Neuronal stem cell (in vitro differentiated cells): Measurements from ENCODE around the gene NAT9.
A peak's percentile ranks its signal among the peaks of the same experiment; 100 is the strongest.

Source experiments
- DNase-seq: peaks from one replicate; pipeline ENCODE4 v3.0.0-alpha.2; 2013; ENCODE audit warnings: low spot score
- H2AFZ ChIP-seq: one replicate; pipeline ENCODE4 v1.6.1; 2013; ENCODE audit warnings: mild to moderate bottlenecking, low read length, inconsistent platforms
- H2AK5ac ChIP-seq: 2 replicates; pipeline ENCODE4 v1.6.1; 2013; ENCODE audit warnings: low read depth, mild to moderate bottlenecking, inconsistent platforms, low read length, moderate library complexity, mixed read lengths
- H2BK120ac ChIP-seq: 2 replicates; pipeline ENCODE4 v1.6.1; 2013; ENCODE audit warnings: low read depth, mild to moderate bottlenecking, inconsistent platforms, low read length, moderate library complexity, mixed read lengths
- H2BK12ac ChIP-seq: one replicate; pipeline ENCODE4 v1.6.1; 2013; ENCODE audit warnings: low read length, inconsistent platforms
- H2BK15ac ChIP-seq: 2 replicates; pipeline ENCODE4 v1.6.1; 2013; ENCODE audit warnings: mild to moderate bottlenecking, low read length, inconsistent platforms, mixed read lengths
- H2BK5ac ChIP-seq: one replicate; pipeline ENCODE4 v1.6.1; 2013; ENCODE audit warnings: inconsistent platforms, mild to moderate bottlenecking, low read length, moderate library complexity
- H3K14ac ChIP-seq: one replicate; pipeline ENCODE4 v1.6.1; 2013; ENCODE audit warnings: low read length, inconsistent platforms
- H3K18ac ChIP-seq: 2 replicates; pipeline ENCODE4 v1.6.1; 2013; ENCODE audit warnings: low read length, inconsistent platforms
- H3K23ac ChIP-seq: 2 replicates; pipeline ENCODE4 v1.6.1; 2013; ENCODE audit warnings: low read depth, mild to moderate bottlenecking, mixed read lengths, low read length, inconsistent platforms; ENCODE audit not compliant: poor library complexity
- H3K27ac ChIP-seq: replicated peaks from 3 replicates; pipeline ENCODE4 v1.5.1; 2013; ENCODE audit warnings: low read length, inconsistent platforms
- H3K27me3 ChIP-seq, 3 experiments: 2 replicates each; pipeline ENCODE4 v1.6.1; 2013; ENCODE audit warnings: low read length in 3 of 3, mild to moderate bottlenecking in 2 of 3, inconsistent platforms in 1 of 3, low read depth in 1 of 3, mixed read lengths in 1 of 3, moderate library complexity in 1 of 3; ENCODE audit not compliant: control insufficient read depth in 3 of 3, insufficient read depth in 3 of 3
- H3K36me3 ChIP-seq, 2 donors: replicated peaks in 1 of 2; 2 replicates each; pipeline ENCODE4 v1.6.1; 2013; ENCODE audit warnings: low read length in 2 of 2; ENCODE audit not compliant: control insufficient read depth in 2 of 2, insufficient read depth in 2 of 2
- H3K4ac ChIP-seq: 2 replicates; pipeline ENCODE4 v1.6.1; 2013; ENCODE audit warnings: inconsistent platforms, mild to moderate bottlenecking, low read length, moderate library complexity
- H3K4me1 ChIP-seq, 2 donors: 1 replicate in 1 of 2; 2 replicates in 1 of 2; pipeline ENCODE4 v1.6.1; 2013; ENCODE audit warnings: low read length in 2 of 2, low read depth in 1 of 2; ENCODE audit not compliant: control insufficient read depth in 2 of 2, insufficient read depth in 1 of 2
- H3K4me2 ChIP-seq: one replicate; pipeline ENCODE4 v1.6.1; 2013; ENCODE audit warnings: mild to moderate bottlenecking, low read length, inconsistent platforms; ENCODE audit not compliant: insufficient read depth, poor library complexity, severe bottlenecking
- H3K4me3 ChIP-seq, 2 donors: 2 replicates each; pipeline ENCODE4 v1.5.1; 2013; ENCODE audit warnings: low read length in 2 of 2, mild to moderate bottlenecking in 2 of 2, inconsistent platforms in 1 of 2, moderate library complexity in 1 of 2
- H3K79me1 ChIP-seq: one replicate; pipeline ENCODE4 v1.6.1; 2013; ENCODE audit warnings: low read depth, mild to moderate bottlenecking, inconsistent platforms, low read length, moderate library complexity
- H3K9ac ChIP-seq: one replicate; pipeline ENCODE4 v1.6.1; 2013; ENCODE audit warnings: mild to moderate bottlenecking, low read depth, low read length, inconsistent platforms; ENCODE audit not compliant: poor library complexity
- H3K9me3 ChIP-seq, 2 donors: replicated peaks in 1 of 2; 2 replicates each; pipeline versions ENCODE3 to v1.6.1; 2013; ENCODE audit warnings: low read length in 2 of 2, mild to moderate bottlenecking in 2 of 2, inconsistent platforms in 1 of 2, low read depth in 1 of 2, mixed read lengths in 1 of 2, moderate library complexity in 1 of 2; ENCODE audit not compliant: control insufficient read depth in 2 of 2, insufficient read depth in 1 of 2
- H4K8ac ChIP-seq: one replicate; pipeline ENCODE4 v1.6.1; 2013; ENCODE audit warnings: low read depth, mild to moderate bottlenecking, inconsistent platforms, low read length, moderate library complexity
- H4K91ac ChIP-seq: one replicate; pipeline ENCODE4 v1.6.1; 2013; ENCODE audit warnings: low read length, low read depth, mild to moderate bottlenecking, inconsistent platforms; ENCODE audit not compliant: poor library complexity
- WGBS, 2 donors: extraction: QIAGEN DNeasy Blood & Tissue Kit; methylation state at CpG; one replicate each; pipeline ENCODE4 v1.1.7; 2013; ENCODE audit warnings: missing lambda C conversion rate in 2 of 2, mixed read lengths in 1 of 2; ENCODE audit not compliant: insufficient read length in 2 of 2, insufficient replicate concordance in 1 of 2; ENCODE audit errors: extremely low coverage in 2 of 2; 5-methylcytosine and 5-hydroxymethylcytosine counted together

NAT9 gene

DNA sequence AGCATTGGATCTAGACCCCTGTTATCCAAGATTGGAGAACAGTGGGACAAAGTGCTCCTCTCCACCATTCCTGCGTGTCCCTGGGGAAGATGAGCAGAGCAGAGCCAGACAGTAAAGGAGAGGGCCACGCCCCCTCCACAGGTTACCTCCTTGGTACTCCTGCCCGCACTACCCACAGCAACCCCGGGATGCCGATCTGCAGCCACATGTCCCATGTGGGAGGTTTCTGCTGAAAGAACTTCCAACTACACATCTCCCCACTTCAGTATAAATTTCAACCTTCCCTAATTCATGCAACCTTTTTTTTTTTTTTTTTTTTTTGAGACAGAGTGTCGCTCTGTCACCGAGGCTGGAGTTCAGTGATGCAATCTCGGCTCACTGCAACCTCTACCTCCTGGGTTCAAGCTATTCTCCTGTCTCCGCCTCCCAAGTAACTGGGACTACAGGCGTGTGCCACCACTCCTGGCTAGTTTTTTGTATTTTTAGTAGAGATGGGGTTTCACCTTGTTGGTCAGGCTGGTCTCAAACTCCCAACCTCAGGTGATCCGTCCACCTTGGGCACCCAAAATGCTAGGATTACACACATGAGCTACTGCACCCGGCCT is 36.8 kb downstream of the NAT9 start:
- Histone ChIP-seq H3K4me3 (no peak overlapping the region), H3K27ac (no peak overlapping the region), H3K79me1 (no peaks in the 10 kb centered on the region), H4K8ac (no peak overlapping the region), H2BK12ac (no peak overlapping the region), H3K23ac (no peak overlapping the region), H3K4ac (no peak overlapping the region), H3K4me1 (peaks cover 8 to 16% of the 10 kb centered on the region in 2 donors), H3K27me3 (peaks cover 0 to 51% (median 38%) of the 10 kb centered on the region in 3 experiments), H3K9ac (no peak overlapping the region), H2BK120ac (no peak overlapping the region), H2BK15ac (no peak overlapping the region), H3K4me2 (no peak overlapping the region), H3K18ac (no peak overlapping the region), H3K36me3 (no peaks in the 10 kb centered on the region), H2BK5ac (no peak overlapping the region), H4K91ac (no peak overlapping the region), H2AK5ac (no peak overlapping the region), H2AFZ (no peak overlapping the region), H3K9me3 (no peaks in the 10 kb centered on the region), H3K14ac (no peak overlapping the region)
- DNase-seq: no peak
- WGBS, 2 donors: no CpG with 5 or more reads among the region's 12 CpGs

DNA sequence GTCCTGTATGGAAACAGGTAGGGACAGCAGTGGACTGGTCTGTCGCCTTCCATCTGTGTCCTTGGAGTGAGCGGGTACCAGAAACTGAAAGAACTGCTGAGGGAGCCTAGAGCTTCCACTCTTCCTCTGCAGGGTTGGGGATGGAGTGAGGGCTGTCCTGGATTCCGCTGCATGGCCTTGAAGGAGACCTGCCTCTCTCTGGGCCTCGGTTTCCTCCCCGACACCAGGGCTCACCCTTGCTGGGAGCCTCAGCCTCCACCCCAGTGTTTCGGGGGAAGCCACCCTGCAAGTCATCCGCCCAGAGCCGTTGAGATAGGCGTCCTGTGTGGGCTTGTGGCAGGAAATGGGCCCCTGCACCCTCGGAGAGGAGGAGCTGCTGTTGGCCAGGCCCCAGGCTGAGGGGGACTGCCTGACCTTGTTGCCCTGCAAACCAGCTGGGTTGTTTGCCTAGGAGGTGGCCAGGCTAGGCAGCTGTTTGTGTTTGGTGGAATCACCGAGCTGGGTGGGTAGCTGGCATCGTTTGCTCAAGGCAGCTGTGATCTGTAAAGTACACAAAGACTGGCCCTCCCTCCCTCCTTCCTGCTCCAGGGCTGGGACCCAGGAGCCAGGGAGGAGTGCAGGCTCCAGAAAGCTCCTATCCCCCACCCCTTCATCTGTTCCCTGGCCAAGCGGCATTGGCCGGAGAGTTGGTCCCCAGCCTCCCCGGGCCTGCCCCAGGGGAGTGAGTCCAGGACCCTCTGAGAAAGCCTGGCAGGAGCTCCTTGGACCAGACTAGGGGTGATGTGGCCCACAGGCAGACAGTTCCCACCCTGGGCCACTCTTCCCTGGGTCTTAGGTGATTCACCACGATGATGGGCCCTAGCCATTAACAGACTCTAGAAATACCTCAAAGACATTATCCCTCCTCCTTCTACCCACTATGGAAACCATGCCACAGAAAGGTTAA is 37.8 kb downstream of the NAT9 start:
- Histone ChIP-seq H3K4me2 (no peak overlapping the region), H4K91ac (no peak overlapping the region), H2AFZ (peak overlapping the region; percentile 76), H3K4me1 (peaks cover 8 to 16% of the 10 kb centered on the region in 2 donors), H2BK5ac (peak overlapping the region; percentile 30), H3K36me3 (no peaks in the 10 kb centered on the region), H3K23ac (peak overlapping the region; percentile 12), H3K27ac (no peak overlapping the region), H3K27me3 (peaks cover 0 to 60% (median 46%) of the 10 kb centered on the region in 3 experiments), H2BK15ac (peak overlapping the region; percentile 16), H3K4me3 (peak overlapping the region in 1 of 2 donors; percentile 70), H3K9ac (peak overlapping the region; percentile 82), H3K79me1 (no peaks in the 10 kb centered on the region), H3K9me3 (no peaks in the 10 kb centered on the region), H4K8ac (no peak overlapping the region), H2BK120ac (no peak overlapping the region), H3K18ac (peak overlapping the region; percentile 84), H2AK5ac (peak overlapping the region; percentile 51), H3K4ac (no peak overlapping the region), H3K14ac (peak overlapping the region; percentile 86), H2BK12ac (no peak overlapping the region)
- no CpG with 5 or more reads among the region's 16 CpGs for WGBS, 2 donors
- DNase-seq: no peak

DNA sequence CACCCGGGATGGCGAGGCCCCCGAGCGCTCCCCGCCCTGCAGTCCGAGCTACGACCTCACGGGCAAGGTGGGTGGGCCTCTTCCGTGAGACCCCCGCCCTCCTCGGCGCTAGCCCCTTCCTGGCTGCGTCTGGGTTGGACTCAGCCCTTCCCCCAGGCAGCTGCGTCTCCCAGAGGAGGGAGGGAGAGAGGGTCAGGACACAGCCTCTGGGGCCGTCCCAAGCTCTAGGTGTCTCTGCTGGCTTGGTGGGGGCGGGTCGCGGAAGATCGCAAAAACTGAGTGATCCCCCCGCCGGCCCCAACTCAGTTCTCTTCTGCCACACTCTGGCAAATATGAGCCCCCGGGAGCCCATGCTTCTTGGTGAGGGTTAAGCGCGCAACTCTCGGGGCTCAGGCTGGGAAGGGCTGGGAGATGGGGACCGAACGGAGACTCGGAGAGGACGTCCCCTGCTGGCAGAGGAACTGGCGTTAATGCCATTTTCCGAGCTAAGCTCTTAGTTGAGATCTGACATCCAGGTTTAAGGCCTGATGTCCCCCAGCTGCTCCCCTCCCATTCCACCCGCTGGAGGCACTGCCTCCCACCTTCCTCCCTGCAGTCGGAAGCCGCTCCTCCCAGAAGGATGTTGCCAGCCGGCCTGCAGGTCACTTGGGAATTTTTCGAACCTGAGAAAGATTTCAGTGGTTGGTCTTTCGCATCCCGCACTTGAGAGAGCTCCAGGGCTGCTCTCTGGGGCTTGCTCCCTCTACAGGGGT is 38.7 kb downstream of the NAT9 start:
- no peak overlapping the region for H2BK15ac ChIP-seq

More for the DNA sequence above, 38.7 kb downstream of the NAT9 start:
- peak overlapping the region in 1 of 2 donors; percentile 70 for H3K4me3 ChIP-seq
- H3K9me3 ChIP-seq: no peaks in the 10 kb centered on the region
- no peak overlapping the region for H2AK5ac ChIP-seq
- H2BK5ac ChIP-seq: no peak overlapping the region
- peak overlapping the region; percentile 93 for H3K4me2 ChIP-seq
- peak overlapping the region; percentile 76 for H2AFZ ChIP-seq
- H3K14ac ChIP-seq: no peak overlapping the region
- H2BK12ac ChIP-seq: no peak overlapping the region
- no CpG with 5 or more reads among the region's 38 CpGs for WGBS, 2 donors
- peak overlapping the region; percentile 92 for H3K23ac ChIP-seq
- no peak overlapping the region for H3K27ac ChIP-seq
- H3K18ac ChIP-seq: peak overlapping the region; percentile 84
- H3K4ac ChIP-seq: no peak overlapping the region
- no peaks in the 10 kb centered on the region for H3K36me3 ChIP-seq
- H3K27me3 ChIP-seq: peaks cover 0 to 60% (median 47%) of the 10 kb centered on the region in 3 experiments
- peaks cover under 1% of the 10 kb centered on the region for H3K79me1 ChIP-seq
- DNase-seq: no peak
- no peak overlapping the region for H4K91ac ChIP-seq
- peak overlapping the region; percentile 30 for H3K9ac ChIP-seq
- H3K4me1 ChIP-seq: peaks cover 8 to 16% of the 10 kb centered on the region in 2 donors
- H4K8ac ChIP-seq: no peak overlapping the region
- H2BK120ac ChIP-seq: no peak overlapping the region
